ENCODE measurements around the gene TBX15. TPM values are rescaled to one million over a fixed set of nuclear protein-coding genes. Genes with fewer than 3 reads are reported as not detected.

The TBX15 gene
- total and polyA plus RNA-seq, 2 experiments from 2014 or later: not detected

DNA sequence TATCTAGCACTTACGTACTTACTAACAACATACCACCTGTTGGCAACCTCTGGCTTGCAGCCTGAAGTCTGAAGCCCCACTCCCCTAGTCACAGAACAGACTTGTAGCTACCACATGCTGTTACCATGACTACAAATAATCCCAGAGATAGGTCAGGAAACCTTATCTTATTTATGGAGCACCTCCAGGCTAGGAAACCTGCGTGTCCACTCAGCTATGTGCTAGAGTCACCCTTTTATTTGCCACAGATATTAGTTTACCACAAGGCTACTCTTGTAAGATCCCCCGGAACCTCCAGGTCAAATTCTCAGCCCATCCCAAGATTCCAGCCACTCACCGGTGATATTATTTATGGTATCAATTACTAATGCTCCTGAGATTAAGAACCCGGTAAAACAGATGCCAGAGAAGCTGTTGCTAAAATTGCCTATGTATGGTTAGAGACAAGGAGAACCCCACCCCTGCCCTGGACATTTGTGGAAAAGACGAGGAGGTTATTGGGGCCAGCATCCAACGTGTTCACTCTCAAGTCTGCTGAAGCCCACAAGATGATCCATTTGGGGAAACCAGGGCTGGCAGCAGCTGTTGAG lies 116.5 kb downstream of the TBX15 start:
- TF ChIP-seq, protein P1, sequence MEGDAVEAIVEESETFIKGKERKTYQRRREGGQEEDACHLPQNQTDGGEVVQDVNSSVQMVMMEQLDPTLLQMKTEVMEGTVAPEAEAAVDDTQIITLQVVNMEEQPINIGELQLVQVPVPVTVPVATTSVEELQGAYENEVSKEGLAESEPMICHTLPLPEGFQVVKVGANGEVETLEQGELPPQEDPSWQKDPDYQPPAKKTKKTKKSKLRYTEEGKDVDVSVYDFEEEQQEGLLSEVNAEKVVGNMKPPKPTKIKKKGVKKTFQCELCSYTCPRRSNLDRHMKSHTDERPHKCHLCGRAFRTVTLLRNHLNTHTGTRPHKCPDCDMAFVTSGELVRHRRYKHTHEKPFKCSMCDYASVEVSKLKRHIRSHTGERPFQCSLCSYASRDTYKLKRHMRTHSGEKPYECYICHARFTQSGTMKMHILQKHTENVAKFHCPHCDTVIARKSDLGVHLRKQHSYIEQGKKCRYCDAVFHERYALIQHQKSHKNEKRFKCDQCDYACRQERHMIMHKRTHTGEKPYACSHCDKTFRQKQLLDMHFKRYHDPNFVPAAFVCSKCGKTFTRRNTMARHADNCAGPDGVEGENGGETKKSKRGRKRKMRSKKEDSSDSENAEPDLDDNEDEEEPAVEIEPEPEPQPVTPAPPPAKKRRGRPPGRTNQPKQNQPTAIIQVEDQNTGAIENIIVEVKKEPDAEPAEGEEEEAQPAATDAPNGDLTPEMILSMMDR (IDR thresholded peaks at IDR 0.05; ENCODE audit: low read depth, low read length): no peak
- Histone ChIP-seq H3K27me3 (no peaks in the 10 kb centered on the region), H3K36me3 (no peaks in the 10 kb centered on the region), H3K4me1 (ENCODE audit: low read depth) (no peaks in the 10 kb centered on the region), H3K9me3 (ENCODE audit: low read depth) (no peaks in the 10 kb centered on the region), H3K27ac (no peak overlapping the region), H3K4me3 (no peak overlapping the region)
- DNase-seq (ENCODE audit: low read depth in 1 of 2, low spot score in 1 of 2): no peak

DNA sequence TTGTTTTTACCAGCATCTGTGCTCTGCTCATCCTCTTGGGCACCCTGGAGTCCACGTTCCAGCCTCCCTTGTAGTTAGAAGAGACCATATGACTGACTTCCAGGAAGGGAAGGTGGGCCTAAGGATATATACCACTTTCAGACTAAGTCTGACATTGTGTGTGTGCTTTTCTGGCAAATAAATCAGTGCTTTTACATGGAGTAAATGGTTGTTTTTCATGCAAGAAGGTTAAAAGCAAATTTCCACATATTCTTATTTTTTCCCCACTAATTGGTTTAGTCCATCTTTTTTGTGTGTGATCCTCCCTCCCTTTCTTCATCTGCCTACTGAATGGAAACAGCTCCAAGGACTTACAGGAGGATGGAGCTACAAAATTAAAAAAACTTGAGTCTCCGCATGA lies 119.8 kb downstream of the TBX15 start:
- no peak overlapping the region for H3K4me3 ChIP-seq
- no peaks in the 10 kb centered on the region for H3K27me3 ChIP-seq
- H3K27ac ChIP-seq: no peak overlapping the region
- H3K9me3 ChIP-seq (ENCODE audit: low read depth): no peaks in the 10 kb centered on the region
- TF ChIP-seq, protein P1 (IDR thresholded peaks at IDR 0.05; ENCODE audit: low read depth, low read length): no peak
- no peaks in the 10 kb centered on the region for H3K36me3 ChIP-seq
- DNase-seq (ENCODE audit: low read depth in 1 of 2, low spot score in 1 of 2): no peak
- no peaks in the 10 kb centered on the region for H3K4me1 ChIP-seq (ENCODE audit: low read depth)

DNA sequence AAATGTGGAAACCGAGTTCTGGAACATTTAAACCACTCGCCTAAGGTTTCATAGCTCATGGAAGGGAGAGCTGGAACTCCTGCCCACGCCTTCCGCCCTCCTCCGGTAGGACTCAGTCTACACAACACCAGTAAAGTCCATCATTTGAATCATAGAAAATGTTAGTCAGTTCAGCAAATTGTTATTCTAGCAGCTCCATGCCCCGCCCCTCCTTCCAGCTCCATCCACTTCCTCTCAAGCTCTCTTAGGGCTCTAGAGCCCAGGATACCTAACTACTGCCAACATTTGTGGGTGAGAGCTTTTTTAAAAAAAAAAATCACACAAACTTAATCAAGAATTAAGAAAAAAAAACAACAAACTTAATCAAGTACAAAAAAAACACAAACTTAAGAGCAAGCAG lies 121.8 kb downstream of the TBX15 start:
- H3K27me3 ChIP-seq: no peaks in the 10 kb centered on the region
- H3K27ac ChIP-seq: no peak overlapping the region
- TF ChIP-seq, protein P1 (IDR thresholded peaks at IDR 0.05; ENCODE audit: low read depth, low read length): no peak
- no peaks in the 10 kb centered on the region for H3K36me3 ChIP-seq
- H3K9me3 ChIP-seq (ENCODE audit: low read depth): no peaks in the 10 kb centered on the region
- H3K4me3 ChIP-seq: no peak overlapping the region
- DNase-seq (ENCODE audit: low read depth in 1 of 2, low spot score in 1 of 2): no peak
- H3K4me1 ChIP-seq (ENCODE audit: low read depth): no peaks in the 10 kb centered on the region

DNA sequence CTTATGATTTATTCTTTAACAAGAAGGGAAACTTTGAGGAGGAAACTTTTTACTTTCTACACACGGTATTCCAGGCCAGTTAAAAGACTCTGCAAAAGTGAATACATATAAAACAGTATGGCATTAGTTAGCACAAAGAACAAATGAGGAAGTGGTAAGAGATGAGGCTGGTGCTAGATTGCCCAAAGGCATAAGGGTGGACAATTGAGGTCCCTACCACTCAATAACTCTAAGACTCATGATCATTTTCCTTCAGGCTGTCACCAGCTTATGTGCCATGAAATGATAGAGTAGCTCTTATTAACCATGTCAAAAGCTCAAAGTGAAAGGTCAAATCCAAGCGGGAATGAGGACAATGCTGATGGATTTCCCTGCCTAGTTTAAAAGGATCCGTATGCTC lies 124.5 kb downstream of the TBX15 start:
- Histone ChIP-seq H3K27ac (no peak overlapping the region), H3K4me3 (no peak overlapping the region), H3K9me3 (ENCODE audit: low read depth) (no peaks in the 10 kb centered on the region), H3K4me1 (ENCODE audit: low read depth) (no peaks in the 10 kb centered on the region), H3K27me3 (no peaks in the 10 kb centered on the region), H3K36me3 (no peaks in the 10 kb centered on the region)
- no peak for DNase-seq (ENCODE audit: low read depth in 1 of 2, low spot score in 1 of 2)
- TF ChIP-seq, protein P1 (IDR thresholded peaks at IDR 0.05; ENCODE audit: low read depth, low read length): no peak

DNA sequence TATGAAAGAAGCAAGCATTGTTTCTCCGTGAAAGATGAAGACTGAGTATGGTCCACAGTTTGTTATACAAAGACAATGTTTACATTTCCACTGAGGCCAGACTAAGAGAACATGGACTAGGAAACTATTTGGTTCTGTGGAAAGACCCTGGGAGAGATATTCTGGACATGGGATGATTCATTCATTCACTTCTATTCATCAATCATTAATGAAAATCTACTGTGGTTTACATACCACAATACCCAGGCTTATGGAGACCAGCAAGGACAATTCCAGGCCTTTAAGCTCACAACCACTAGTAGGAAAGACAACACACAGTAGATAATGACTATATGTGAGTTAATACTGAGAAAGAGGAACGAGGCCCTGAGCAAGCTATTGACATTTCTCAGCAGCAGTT lies 125.4 kb downstream of the TBX15 start:
- no peaks in the 10 kb centered on the region for H3K9me3 ChIP-seq (ENCODE audit: low read depth)
- no peaks in the 10 kb centered on the region for H3K4me1 ChIP-seq (ENCODE audit: low read depth)
- TF ChIP-seq, protein P1 (IDR thresholded peaks at IDR 0.05; ENCODE audit: low read depth, low read length): no peak
- H3K36me3 ChIP-seq: no peaks in the 10 kb centered on the region
- no peaks in the 10 kb centered on the region for H3K27me3 ChIP-seq
- no peak overlapping the region for H3K27ac ChIP-seq
- no peak overlapping the region for H3K4me3 ChIP-seq
- DNase-seq (ENCODE audit: low read depth in 1 of 2, low spot score in 1 of 2): no peak
